GM18498 (cell line): ENCODE measurements around the gene ADORA1.

Experiments
- ATAC-seq: cut with Tn5 transposase; IDR thresholded peaks from one replicate; pipeline ENCODE4 v1.9.1; 2021; ENCODE audit warnings: mild to moderate bottlenecking, moderate library complexity; ENCODE audit not compliant: unreplicated experiment

ADORA1 gene

DNA sequence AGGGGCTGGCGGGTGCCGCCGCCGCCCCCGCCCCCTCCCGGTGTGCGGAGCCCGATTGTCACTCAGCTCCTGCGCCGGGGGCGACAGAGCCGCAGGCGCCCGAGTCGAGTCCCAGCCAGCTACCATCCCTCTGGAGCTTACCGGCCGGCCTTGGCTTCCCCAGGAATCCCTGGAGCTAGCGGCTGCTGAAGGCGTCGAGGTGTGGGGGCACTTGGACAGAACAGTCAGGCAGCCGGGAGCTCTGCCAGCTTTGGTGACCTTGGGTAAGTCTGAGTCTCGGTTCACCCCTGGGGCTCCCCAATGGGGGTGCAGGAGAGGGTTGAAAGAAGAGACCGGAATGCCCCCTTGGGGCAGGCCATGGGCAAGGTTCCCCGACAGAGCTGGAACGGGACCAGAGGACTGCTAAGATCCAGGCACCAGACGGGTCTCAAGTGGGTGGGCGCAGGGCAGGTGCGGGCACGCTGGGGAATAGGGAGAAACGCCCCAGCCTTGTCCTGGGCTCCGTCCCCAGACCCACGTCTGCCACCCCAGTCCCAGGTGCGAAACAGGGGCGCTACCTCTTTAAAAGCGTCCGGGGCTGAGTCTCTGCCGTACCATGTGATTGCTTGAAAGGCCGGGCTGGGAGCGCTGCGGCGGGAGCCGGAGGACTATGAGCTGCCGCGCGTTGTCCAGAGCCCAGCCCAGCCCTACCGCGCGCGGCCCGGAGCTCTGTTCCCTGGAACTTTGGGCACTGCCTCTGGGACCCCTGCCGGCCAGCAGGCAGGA lies at the start of gene ADORA1:
Gene ADORA1, plus strand, starts transcription at position 61 of the 765 bp plus-strand sequence. CDS start 1,116 bp downstream, outside the sequence.
- no peak for ATAC-seq

DNA sequence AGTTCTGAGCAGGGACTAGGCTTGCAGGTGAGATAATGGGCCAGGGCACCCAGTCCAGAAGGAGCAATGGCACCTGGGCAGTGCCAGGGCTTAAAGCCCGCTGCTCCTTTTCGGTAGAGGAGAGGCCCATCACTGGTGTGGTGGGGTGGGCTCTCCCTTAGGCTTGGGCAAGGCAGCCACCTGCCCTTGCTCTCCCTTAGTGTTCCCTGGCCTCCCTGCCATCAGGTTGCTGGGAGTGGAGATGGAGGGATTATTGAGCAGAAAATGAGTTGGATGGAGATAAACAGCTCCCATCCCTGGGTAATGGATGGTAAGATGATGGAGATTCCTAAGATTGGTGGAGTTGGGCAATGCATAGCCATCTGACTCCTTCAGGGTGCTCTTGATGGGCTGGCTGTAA lies 49.6 kb upstream of the ADORA1 start:
- no peak for ATAC-seq

DNA sequence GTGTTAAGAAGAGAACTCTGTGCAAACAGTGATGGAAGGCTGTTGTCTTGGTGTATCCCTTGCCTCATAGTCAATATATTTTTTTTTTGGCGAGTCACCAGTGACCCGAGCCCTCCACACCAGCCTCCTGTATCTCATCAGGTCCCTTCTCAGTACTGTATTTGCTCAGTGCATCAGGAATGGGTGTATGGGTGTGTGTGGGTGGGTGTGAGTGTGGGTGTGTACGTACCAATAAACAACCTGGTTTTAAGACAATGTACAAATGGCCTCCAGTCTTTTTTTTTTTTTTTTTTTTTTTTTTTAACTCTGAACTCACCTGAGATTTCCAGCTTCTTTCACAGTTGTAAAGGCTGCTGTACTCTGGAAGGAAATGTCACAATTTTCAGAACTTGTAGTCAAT lies 49.0 kb upstream of the ADORA1 start:
- no peak for ATAC-seq

DNA sequence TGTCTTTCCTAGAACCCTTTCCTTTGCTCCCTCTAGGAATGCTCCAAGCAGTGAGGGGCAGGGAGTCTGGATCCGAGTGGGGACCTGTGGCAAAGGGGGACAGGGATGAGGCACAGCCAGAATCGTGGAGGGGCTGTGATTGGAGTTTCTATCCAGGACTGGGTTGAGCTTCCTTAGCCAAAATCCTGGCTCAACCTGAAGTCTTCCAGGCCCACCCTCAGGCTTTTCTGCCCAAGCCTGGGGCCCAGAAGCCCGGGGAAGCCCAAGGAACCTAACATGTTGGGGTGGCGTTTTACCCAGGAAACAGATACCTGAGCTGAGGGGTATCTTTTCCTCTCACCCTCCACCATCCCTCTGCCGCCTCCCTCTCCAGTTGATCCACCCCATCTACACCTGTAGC lies 47.1 kb upstream of the ADORA1 start:
- no peak for ATAC-seq

DNA sequence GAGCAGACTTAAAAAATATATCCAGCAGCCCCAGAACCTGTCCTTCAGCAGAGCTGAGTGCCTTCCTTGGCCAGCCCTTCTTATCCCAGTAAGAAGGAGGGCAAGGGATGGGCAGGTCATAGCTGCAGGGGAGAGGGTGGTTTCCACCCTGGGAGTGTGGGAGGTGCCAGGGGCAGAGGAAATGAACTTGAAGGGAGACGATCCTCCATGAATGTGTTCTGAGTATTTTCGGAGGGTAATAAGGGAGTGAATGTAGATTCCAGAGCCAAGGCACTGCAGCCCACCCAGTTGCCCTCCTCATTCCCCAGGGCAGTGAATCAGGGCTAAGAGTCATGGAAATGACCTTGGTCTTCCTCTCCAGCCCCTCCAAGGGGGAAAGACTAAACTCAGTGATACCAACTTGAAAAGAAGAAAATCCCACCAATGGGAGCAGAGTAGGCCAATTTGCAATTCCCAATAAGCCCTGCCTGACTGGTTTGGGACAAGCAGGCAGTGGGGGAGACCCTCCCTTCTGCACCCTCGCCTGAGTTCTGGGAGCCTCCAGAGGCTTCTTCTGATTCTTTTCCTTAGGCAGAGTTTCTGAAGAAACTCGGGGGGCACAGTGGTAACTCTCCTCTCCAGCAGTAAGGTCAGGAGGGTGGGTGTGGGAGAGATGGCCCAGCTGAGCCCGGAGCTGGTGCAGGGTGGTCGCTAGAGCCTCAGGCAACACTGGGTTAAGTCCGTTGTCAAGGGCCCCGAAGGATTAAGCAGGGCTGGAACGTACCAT lies 45.9 kb upstream of the ADORA1 start:
- ATAC-seq = no peak

DNA sequence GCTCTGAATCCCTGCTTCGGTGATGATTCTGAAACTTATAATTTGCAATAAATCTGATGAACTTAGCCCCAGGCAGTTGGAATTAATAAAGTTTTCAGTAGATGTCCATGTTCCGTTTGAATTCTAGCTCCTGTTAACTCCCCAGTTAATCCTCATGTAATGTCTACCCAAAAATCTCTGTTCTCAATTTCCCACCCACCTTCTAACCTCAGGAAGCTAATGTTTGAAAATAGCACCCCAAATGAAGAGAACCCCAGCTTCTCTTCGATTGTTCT lies 45.4 kb upstream of the ADORA1 start:
- ATAC-seq = no peak

DNA sequence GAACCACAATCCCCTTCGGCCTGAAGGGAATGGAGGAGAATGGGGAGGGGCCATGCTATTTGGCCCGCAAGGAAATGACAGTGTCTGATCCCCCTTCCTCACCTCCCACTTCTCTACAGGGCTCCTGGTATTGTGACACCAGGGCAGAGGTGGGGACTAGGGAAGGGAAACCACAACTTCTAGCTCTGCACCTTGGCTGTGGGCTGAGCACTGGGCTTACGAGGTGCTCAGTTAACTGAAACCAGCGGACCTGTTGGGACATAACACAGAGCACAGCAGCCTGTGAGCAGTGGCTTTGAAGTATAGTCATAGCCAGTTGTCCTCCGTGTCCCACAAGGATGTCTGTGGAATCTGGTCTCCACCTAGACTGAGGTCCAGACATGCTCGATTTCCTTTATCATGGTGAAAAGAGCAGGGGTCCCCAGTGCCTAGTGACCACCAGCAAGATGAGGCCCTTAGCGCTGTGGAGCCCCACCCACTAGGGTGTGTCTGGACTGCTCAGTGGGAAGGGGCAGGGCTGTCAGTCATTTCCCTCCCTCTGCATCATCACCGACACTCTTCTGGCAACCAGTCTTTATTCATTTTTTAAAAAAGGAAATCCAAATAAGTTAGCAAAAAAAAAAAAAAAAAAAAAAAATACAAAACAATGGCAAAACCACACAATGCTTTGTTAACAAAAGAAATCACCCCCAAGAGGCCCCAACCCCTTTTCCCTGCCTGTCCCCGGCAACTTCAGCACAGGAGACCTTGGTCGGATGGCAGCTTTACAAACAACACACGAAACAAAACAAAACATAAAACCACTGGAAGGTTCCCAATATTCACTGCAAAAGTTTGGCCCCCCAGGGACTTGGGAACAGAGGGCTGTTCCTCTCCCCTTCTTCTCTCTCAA lies 44.7 kb upstream of the ADORA1 start:
- ATAC-seq = no peak

DNA sequence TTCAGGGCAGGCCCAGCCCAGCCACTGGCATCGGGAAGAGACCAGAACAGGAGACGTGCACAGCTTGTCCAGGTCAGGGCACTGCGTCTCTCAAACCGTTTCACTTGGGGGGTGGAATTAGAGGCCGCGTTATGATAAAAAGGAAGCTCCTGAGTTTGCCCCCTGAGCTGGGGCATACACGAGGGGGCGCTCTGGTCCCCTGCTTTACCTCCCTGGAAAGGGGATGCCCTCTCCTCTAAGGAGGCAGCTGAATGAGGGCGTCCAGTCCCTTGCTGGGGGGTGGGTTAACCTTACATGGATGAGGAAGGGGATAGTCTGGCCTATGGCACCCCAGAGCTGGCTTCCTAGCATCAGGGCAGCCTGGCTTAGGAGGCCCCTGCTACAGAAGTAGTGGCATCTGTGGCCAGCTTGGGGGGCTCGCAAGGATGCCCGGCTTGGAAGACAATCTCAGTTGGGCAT lies 44.0 kb upstream of the ADORA1 start:
- ATAC-seq = no peak

DNA sequence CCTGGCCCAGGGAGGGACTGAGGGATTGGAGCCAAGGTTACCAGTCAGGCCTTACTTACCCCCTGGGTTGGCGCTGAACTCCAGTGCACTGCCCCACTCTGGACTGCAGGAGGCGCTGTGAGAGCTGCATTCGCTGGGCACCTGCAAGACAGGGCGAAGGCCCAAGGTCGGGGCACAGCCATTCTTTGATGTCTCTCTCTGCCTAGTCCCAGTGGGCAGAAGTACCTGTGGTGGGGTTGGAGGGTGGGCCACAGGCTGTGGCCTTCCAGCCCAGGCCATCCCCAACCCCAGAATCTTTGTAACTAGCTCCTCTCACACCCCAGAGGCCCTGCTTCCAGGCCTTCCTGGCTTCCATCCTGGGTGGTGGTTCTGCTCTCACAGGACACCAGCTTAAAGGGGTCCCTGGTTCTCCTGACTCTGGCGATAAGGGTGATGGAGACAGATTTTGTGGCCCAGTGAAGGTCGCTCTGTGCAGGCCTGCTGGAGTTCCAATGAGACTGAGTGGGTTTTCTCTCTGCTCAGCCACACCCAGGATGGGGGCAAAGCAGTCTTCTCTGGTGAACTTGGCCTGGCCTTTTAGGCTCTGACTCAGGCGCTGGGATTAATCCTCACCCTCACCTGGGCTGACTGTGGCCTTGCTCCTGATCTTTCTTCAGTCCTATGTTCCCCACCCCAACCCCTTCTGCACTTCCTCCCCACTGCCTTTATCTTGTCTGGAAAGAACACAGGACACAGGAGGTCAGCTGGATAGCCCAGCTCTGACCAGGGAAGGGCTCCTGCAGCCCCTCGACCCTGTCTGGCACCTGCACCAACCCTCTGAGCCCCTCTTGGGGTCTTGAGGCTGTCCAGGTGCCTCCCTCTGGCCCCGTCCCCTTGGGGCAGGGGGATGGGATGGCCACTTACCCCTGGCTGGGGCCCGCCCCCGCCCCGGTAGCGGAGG lies 42.7 kb upstream of the ADORA1 start:
- ATAC-seq = no peak

DNA sequence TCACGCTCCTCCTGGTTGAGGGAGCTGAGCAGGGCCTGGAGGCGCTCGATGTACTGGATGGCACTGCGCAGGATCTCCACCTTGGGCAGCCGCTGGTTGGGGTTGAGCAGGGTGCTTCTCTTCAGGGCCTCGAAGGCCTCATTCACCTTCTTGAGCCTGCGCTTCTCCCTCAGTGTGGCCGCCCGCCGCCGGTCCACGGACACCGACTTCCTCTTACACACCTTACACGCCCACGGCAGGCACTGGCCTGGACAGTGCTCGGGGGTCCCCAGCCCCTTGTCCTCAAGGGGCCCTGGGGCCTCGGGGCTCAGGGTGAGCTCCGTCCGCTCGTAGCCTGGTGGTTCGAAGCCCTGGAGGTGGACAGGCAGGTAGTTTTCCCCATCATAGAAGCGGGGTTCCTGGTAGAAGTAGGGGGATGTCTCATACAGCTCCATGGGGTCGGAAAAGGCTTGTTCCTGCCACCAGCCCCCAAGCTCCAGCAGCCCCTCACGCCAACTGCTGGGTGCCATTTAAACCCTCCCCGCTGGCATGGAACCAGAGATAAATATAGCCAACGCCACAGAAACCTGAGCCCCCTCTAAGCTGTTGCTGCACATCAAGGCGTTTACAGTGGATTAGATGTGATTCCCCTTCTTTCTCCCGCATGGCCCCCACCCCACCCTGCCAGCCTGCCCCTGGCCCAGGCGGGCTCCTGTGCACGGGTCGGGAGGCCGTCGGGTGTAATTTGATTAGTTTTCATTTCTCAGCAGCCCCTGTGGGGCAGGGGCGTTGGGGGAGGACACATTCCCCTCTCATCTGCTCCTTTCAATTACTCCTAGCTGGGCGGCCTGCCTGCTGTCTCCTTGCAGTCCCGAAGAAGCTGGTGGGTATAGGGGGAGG lies 41.8 kb upstream of the ADORA1 start, which contains the start of gene MYOG:
Gene MYOG, minus strand, starts transcription at position 485 of the 879 bp plus-strand sequence. Its CDS starts 51 bp downstream, at position 434.
- no peak for ATAC-seq

DNA sequence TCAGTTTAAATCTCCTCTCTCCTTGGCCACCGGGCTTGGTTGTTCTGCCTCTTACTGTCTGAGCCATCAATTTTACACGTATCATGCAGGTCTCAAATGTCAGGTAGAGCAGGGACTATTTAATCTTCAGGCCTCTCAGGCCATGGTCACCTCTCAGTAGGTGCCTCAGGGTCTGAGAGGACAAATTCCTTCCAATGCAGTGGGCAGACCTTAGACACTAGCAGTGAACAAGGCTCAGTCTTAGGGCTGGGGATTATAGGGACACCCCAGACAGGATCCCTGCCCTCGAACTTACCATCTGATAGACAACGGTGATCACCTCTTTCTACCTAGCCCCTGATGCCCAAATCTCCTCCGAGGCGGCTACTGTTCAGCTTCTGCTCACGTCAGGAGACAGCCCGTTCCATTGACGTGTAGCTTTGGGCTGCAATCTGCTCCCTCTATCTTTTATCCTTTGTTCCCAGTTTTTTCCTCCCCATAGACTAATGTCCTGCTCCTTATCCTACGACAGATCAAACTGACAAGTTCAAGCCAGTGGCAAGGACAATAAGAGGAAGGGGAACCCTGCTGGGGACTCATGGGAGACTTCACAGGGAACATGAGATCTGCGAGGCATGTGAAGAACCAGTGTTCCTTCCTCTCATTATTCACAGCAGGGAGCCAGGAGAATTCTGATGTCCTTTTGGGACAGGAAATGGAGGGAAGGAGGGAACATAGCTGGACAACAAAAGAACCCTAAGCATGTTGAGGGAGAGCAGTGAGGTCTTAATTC lies 40.3 kb upstream of the ADORA1 start:
- ATAC-seq = no peak

DNA sequence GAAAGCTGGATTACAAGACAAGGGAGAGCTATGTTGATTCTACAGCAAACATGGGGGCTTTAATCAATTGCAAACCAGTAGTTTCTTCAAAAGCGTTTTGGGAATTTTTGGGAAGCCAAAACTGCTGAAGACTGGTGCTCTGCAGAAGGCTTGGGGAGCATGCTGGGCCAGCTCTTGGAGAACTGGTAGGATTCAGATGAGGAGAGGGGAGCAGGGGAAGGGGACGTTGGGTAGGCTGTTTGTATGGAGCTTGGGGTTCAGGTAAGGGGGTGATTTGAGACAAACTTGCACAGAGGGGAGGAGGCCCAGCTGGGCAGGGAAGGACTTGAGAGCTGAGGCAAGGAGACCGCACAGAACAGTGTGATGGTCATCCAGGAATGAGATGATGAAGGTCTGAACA lies 39.1 kb upstream of the ADORA1 start:
- ATAC-seq = no peak

DNA sequence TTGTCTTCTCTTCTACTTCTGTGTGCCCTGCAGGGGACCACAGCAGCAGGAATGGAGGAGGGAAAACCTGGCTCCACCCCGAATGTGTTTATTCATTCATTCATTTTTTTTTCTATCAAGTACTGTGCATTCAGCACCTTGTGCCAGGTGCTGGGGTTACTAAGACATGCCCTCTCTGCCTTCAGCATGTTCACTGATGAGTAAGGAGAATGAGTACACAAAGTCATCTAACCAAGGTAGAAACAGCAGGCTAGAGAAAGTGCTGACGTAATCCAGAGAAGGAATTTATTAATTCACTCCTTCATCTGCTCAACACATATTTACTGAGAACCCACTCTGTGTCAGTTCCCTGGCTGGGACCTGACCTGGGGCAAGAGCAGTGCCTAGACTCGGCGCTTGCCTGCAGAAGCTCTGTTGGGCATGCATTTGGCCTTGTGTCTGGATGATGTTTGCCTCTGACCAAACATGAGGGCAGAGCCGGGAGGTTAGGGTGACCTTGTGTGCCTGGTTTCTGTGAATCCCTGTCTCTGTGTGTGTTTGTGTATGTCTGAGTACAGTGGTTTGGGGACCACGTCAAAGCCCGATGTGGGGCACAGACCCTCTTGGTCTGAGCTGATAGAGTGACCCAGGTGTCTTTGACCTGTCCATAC lies 38.4 kb upstream of the ADORA1 start:
- no peak for ATAC-seq

DNA sequence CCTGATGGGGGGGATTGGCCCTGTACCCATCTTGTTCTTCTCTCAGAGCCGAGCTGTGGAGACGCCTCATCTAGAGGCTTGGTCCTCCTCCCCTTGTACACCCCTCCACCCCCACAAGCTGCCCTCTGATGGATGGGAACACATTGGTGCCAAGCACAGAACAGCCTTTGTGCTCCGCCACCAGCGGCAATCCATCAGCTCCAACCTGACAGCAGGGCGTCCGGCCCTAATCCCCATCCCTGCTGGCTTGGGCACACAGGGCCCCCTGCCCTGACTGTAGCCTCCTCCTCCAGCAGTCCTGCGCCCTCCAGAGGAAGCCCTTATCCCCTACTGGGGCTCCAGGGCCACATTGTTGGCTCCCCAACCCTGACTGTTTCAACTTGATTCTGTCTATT lies 37.9 kb upstream of the ADORA1 start:
- ATAC-seq = no peak

DNA sequence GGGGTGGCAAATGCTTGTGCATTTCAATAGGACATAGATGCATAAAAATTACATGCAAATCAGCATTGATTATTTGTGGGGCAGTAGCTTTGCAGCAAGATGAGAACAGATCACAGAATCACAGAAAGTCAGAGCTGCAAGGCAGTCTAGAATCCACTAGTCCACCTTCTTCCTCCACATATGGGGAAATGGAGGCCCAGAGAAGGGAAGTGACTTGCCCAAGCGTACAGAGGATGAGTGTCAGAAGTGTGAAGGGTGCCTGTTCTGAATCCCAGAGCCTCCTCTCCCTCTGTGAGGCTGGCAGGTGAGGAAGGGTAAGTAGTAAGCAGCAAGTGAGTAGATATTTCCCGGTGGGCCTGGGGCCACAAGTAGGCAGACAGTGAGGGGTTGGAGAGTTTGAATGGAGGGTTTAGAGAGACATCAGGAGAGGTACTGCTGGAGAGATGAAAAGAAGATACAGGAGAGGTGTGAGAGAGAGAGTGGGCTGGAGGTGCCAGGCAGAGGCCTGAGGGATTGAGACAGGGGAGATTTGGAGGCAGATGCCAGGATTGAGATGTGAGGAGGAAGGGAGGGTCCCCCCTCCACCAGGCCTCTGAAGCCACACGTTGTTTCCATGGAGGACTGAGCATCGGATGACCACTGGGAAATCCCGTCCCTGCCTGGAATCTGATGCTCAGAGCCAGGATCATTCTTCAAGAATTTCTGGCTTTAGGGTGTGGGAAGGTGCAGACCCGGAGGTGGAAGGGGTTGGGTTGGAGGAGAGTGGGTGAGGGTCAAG lies 36.9 kb upstream of the ADORA1 start:
- no peak for ATAC-seq

DNA sequence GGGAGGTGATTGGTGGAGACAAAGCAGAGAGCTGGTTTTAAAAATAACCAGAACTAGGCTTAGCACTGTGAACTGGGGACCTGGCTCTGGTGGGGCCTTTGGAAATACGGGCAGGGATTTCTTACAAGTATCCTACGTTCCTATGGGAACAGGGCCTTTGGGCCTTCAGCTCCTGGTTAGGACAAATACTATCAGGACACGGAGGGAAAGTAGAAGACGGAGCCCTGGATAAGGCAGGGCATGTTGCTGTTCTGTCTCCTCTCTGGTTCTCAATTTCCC lies 36.4 kb upstream of the ADORA1 start:
- no peak for ATAC-seq

DNA sequence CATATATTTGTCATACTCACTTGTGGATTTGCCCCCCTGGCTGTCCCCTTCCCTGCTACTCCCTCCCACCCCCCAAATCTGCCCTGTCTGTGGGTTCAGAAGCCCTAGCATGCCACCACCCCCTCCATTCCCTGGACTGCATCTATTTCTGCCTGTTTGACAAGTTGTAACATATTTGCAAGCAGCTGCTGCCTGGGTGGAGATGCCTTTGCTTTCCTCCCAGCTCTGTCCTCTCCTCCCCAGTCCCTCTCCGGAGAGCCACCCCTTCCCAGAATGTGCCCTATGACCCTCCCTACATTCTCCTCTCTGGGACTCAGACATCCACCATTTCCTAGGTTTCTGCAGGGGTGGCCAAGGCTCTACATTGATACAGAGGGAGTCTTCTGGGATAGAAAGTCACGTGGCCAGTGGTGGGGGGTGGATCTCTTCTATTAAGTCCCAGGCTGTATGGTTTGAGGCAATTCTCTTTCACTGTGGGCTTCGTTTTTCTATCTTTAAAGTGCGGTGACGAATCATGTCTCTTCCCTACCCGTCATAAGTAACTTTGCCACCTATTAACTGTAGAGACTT lies 35.7 kb upstream of the ADORA1 start:
- ATAC-seq = no peak
